Chondrocyte (in vitro differentiated cells): ENCODE measurements around the gene FAM227B. TPM values are rescaled to one million over a fixed set of nuclear protein-coding genes. Genes with fewer than 3 reads are reported as not detected.

Source experiments
- DNase-seq: peaks from one replicate; pipeline ENCODE4 v3.0.0; 2021; ENCODE audit warnings: mixed read lengths, low spot score
- H3K27ac Mint-ChIP-seq: one replicate; pipeline ENCODE4 v1.8.0; 2021; ENCODE audit warnings: mild to moderate bottlenecking, moderate library complexity, mixed read lengths; ENCODE audit not compliant: unreplicated experiment
- H3K27me3 Mint-ChIP-seq: 2 replicates; pipeline ENCODE4 v1.8.0; 2021; ENCODE audit warnings: low read depth, mixed read lengths
- H3K36me3 Mint-ChIP-seq: 2 replicates; pipeline ENCODE4 v1.8.0; 2021; ENCODE audit warnings: low read depth, mixed read lengths
- H3K4me1 Mint-ChIP-seq: 2 replicates; pipeline ENCODE4 v1.8.0; 2021; ENCODE audit warnings: low read depth, mild to moderate bottlenecking, mixed read lengths
- H3K4me3 Mint-ChIP-seq: one replicate; pipeline ENCODE4 v1.8.0; 2021; ENCODE audit warnings: mild to moderate bottlenecking, moderate library complexity, mixed read lengths; ENCODE audit not compliant: unreplicated experiment
- H3K9me3 Mint-ChIP-seq: 2 replicates; pipeline ENCODE4 v1.8.0; 2021; ENCODE audit warnings: low read depth, mixed read lengths
- CTCF ChIP-seq: fragments of 200-600 bp; sonication (generic); IDR thresholded peaks from 2 replicates; pipeline ENCODE4 v1.5.0; 2021; ENCODE audit warnings: antibody characterized with exemption, mild to moderate bottlenecking, moderate library complexity
- total RNA-seq: library from RNA; stranded (reverse); gene quantifications from 3 replicates; pipeline ENCODE4 v1.2.1, GENCODE V29; 2021

FAM227B gene
- total RNA-seq, 1 donor from 2014 or later, result 2.2 TPM

GRCh38 chr15:49308686-49309085, 311.9 kb downstream of the FAM227B start:
- H3K27me3 Mint-ChIP-seq, result no peaks in the 10 kb centered on the region
- H3K4me1 Mint-ChIP-seq, result peaks cover 9% of the 10 kb centered on the region
- no peak for DNase-seq
- H3K27ac Mint-ChIP-seq, result no peak overlapping the region
- H3K9me3 Mint-ChIP-seq, result no peaks in the 10 kb centered on the region
- TF ChIP-seq CTCF, result no peak
- H3K4me3 Mint-ChIP-seq, result no peak overlapping the region
- peaks cover 19% of the 10 kb centered on the region for H3K36me3 Mint-ChIP-seq

- Mint-ChIP-seq H3K27ac (no peak overlapping the region), H3K27me3 (no peaks in the 10 kb centered on the region), H3K36me3 (peaks cover 18% of the 10 kb centered on the region)
Measured at GRCh38 chr15:49306551-49306950, 314.1 kb downstream of the FAM227B start.

GRCh38 chr15:49303003-49303402, 317.6 kb downstream of the FAM227B start:
- H3K36me3 Mint-ChIP-seq, result peaks cover 19% of the 10 kb centered on the region
- H3K4me1 Mint-ChIP-seq, result no peaks in the 10 kb centered on the region
- H3K27ac Mint-ChIP-seq, result no peak overlapping the region
- TF ChIP-seq CTCF, result no peak
- DNase-seq, result no peak
- H3K9me3 Mint-ChIP-seq, result peaks cover 7% of the 10 kb centered on the region
- no peak overlapping the region for H3K4me3 Mint-ChIP-seq
- H3K27me3 Mint-ChIP-seq, result no peaks in the 10 kb centered on the region

More at GRCh38 chr15:49306551-49306950, 314.1 kb downstream of the FAM227B start:
- DNase-seq, result no peak
- Mint-ChIP-seq H3K4me1 (peaks cover 5% of the 10 kb centered on the region), H3K4me3 (no peak overlapping the region), H3K9me3 (no peaks in the 10 kb centered on the region)
- TF ChIP-seq CTCF, result no peak

- H3K4me1 Mint-ChIP-seq, result no peaks in the 10 kb centered on the region
- H3K4me3 Mint-ChIP-seq, result no peak overlapping the region
- no peaks in the 10 kb centered on the region for H3K27me3 Mint-ChIP-seq
- H3K36me3 Mint-ChIP-seq, result peaks cover 23% of the 10 kb centered on the region
- no peak overlapping the region for H3K27ac Mint-ChIP-seq
- H3K9me3 Mint-ChIP-seq, result peaks cover 12% of the 10 kb centered on the region
- no peak for TF ChIP-seq CTCF
- DNase-seq, result no peak
Measured at GRCh38 chr15:49301562-49301961, 319.1 kb downstream of the FAM227B start.

- Mint-ChIP-seq H3K27ac (no peak overlapping the region), H3K36me3 (peaks cover 22% of the 10 kb centered on the region), H3K4me1 (no peaks in the 10 kb centered on the region), H3K27me3 (no peaks in the 10 kb centered on the region), H3K4me3 (no peak overlapping the region), H3K9me3 (peaks cover 12% of the 10 kb centered on the region)
- no peak for DNase-seq
- no peak for TF ChIP-seq CTCF
Measured at GRCh38 chr15:49300856-49301255, 319.8 kb downstream of the FAM227B start.
